SK-N-SH (cell line): Measurements from ENCODE around the gene MYOG. TPM values are rescaled to one million over a fixed set of nuclear protein-coding genes. Genes with fewer than 3 reads are reported as not detected.

Experiments used
- CTCF ChIA-PET: fragments of 300-600, 350-600 bp; formaldehyde crosslinking; extraction: SDS; loops from one replicate; lab custom pipeline; 2021; lab: Yijun Ruan, JAX
- POLR2A ChIA-PET: fragments of 350-600 bp; sonication (Branson Sonifier 250); formaldehyde crosslinking; extraction: SDS; loops from one replicate; lab custom pipeline; 2020; ENCODE audit warnings: antibody characterized with exemption, inconsistent platforms; lab: Yijun Ruan, JAX
- DNase-seq: peaks from one replicate; pipeline ENCODE4 v3.0.0; 2012
- H2AFZ ChIP-seq: fragments of 200-600 bp; sonication (generic); 2 replicates; pipeline ENCODE4 v1.8.1; 2016; ENCODE audit warnings: antibody characterized with exemption, mild to moderate bottlenecking, low read depth
- H3F3A ChIP-seq: fragments of 200-600 bp; sonication (generic); replicated peaks from 2 replicates; pipeline ENCODE3; 2016; ENCODE audit warnings: antibody characterized with exemption, mild to moderate bottlenecking; ENCODE audit not compliant: insufficient read depth
- H3K27ac ChIP-seq, 2 experiments: fragments of 200-500 bp in 1 of 2; fragments of 200-600 bp in 1 of 2; sonication (Bioruptor generic) in 1 of 2; sonication (generic), shearing (Covaris generic) in 1 of 2; 2 replicates each; pipeline versions ENCODE4 v1.5.1 to v1.6.1; 2014 to 2016; ENCODE audit warnings: low read depth in 2 of 2, inconsistent platforms in 1 of 2, low read length in 1 of 2, mild to moderate bottlenecking in 1 of 2, mixed read lengths in 1 of 2
- H3K27me3 ChIP-seq: fragments of 200-600 bp; sonication (generic), shearing (Covaris generic); 2 replicates; pipeline ENCODE4 v1.6.1; 2016; ENCODE audit warnings: mixed run types; ENCODE audit not compliant: insufficient read depth
- H3K36me3 ChIP-seq, 2 experiments: fragments of 200-500 bp in 1 of 2; fragments of 200-600 bp in 1 of 2; sonication (Bioruptor generic) in 1 of 2; sonication (generic) in 1 of 2; replicated peaks in 1 of 2; 2 replicates each; pipeline versions ENCODE3 to v1.5.1; 2014 to 2016; ENCODE audit warnings: low read length in 1 of 2, mild to moderate bottlenecking in 1 of 2; ENCODE audit not compliant: insufficient read depth in 2 of 2, control insufficient read depth in 1 of 2
- H3K4me1 ChIP-seq, 2 experiments: fragments of 200-500 bp in 1 of 2; fragments of 200-600 bp in 1 of 2; sonication (Bioruptor generic) in 1 of 2; sonication (generic), shearing (Covaris generic) in 1 of 2; 2 replicates each; pipeline versions ENCODE4 v1.5.1 to v1.6.1; 2014 to 2016; ENCODE audit warnings: low read depth in 1 of 2, low read length in 1 of 2, mixed run types in 1 of 2; ENCODE audit not compliant: insufficient read depth in 2 of 2, control insufficient read depth in 1 of 2
- H3K4me2 ChIP-seq: fragments of 200-600 bp; sonication (generic), shearing (Covaris generic); 2 replicates; pipeline ENCODE4 v1.6.1; 2017; ENCODE audit warnings: mixed run types
- H3K4me3 ChIP-seq, 2 experiments: fragments of 200-500 bp in 1 of 2; fragments of 200-600 bp in 1 of 2; sonication (Bioruptor generic) in 1 of 2; sonication (generic), shearing (Covaris generic) in 1 of 2; 2 replicates each; pipeline versions ENCODE4 v1.5.1 to v1.8.1; 2014 to 2016; ENCODE audit warnings: low read depth in 2 of 2, inconsistent platforms in 1 of 2, low read length in 1 of 2, mild to moderate bottlenecking in 1 of 2, mixed read lengths in 1 of 2, moderate library complexity in 1 of 2
- H3K79me2 ChIP-seq: fragments of 200-600 bp; sonication (generic); 2 replicates; pipeline ENCODE4 v1.8.1; 2017; ENCODE audit warnings: mild to moderate bottlenecking; ENCODE audit not compliant: insufficient read depth
- H3K9ac ChIP-seq: fragments of 200-600 bp; sonication (generic); 2 replicates; pipeline ENCODE4 v1.6.1; 2017; ENCODE audit warnings: mixed run types
- H3K9me2 ChIP-seq: fragments of 200-600 bp; sonication (generic); 2 replicates; pipeline ENCODE4 v1.6.1; 2017; ENCODE audit warnings: mixed run types
- H3K9me3 ChIP-seq: fragments of 200-600 bp; sonication (generic); 2 replicates; pipeline ENCODE4 v1.6.1; 2017; ENCODE audit warnings: mixed run types, mild to moderate bottlenecking, moderate library complexity
- H4K20me1 ChIP-seq: fragments of 200-600 bp; sonication (generic); 2 replicates; pipeline ENCODE4 v1.6.1; 2017; ENCODE audit warnings: mild to moderate bottlenecking, mixed run types; ENCODE audit not compliant: insufficient read depth
- CHD2 ChIP-seq: fragments of 150-350 bp; IDR thresholded peaks from 2 replicates; pipeline ENCODE4 v1.6.1; 2018; ENCODE audit warnings: low read length; ENCODE audit not compliant: partially characterized antibody
- CTCF ChIP-seq: fragments of 200-600 bp; sonication (generic); IDR thresholded peaks from 2 replicates; pipeline ENCODE4 v1.6.1; 2017; ENCODE audit warnings: antibody characterized with exemption, mild to moderate bottlenecking, moderate library complexity
- NFIC ChIP-seq: IDR thresholded peaks from 2 replicates; pipeline ENCODE4 v1.4.0; 2012; ENCODE audit warnings: borderline replicate concordance
- REST ChIP-seq: IDR thresholded peaks from 2 replicates; pipeline ENCODE4 v1.6.1; 2012; ENCODE audit warnings: mild to moderate bottlenecking, low read depth, low read length, moderate library complexity
- SIN3A ChIP-seq: IDR thresholded peaks from 2 replicates; pipeline ENCODE4 v1.6.1; 2012; ENCODE audit warnings: low read depth, mild to moderate bottlenecking, low read length, moderate library complexity, borderline replicate concordance
- WGBS: methylation state at CpG from one replicate; pipeline ENCODE4 v1.1.6; 2017; ENCODE audit warnings: low lambda C conversion rate; 5-methylcytosine and 5-hydroxymethylcytosine counted together
- polyA plus RNA-seq, 3 experiments: library from polyadenylated mRNA; depleted of rRNA; stranded (reverse); fragments of >200 nt; gene quantifications; 2 replicates each; pipeline ENCODE4 v1.2.3, GENCODE V29; 2012

The MYOG gene
- polyA plus RNA-seq, 1 of the 3 experiments (the other 2 are of a cell fraction): not detected

GRCh38 chr1:203124546-203125317 is 38.9 kb upstream of the MYOG start:
- Histone ChIP-seq H3K79me2 (no peaks in the 10 kb centered on the region), H3K9ac (no peak overlapping the region), H2AFZ (no peak overlapping the region), H3K9me3 (no peaks in the 10 kb centered on the region), H3K4me3 (no peak overlapping the region), H4K20me1 (no peaks in the 10 kb centered on the region), H3F3A (peaks cover 5% of the 10 kb centered on the region), H3K4me2 (no peak overlapping the region), H3K4me1 (peaks cover 18 to 45% of the 10 kb centered on the region in 2 experiments), H3K27ac (no peak overlapping the region), H3K9me2 (no peaks in the 10 kb centered on the region), H3K36me3 (no peaks in the 10 kb centered on the region), H3K27me3 (no peaks in the 10 kb centered on the region; the same call in 1 of the 2 replicates)
- TF ChIP-seq REST (no peak), NFIC (peak; percentile 74), CTCF (no peak)
- WGBS: 43% methylated on average over 5 of the region's 5 CpGs
- ChIA-PET CTCF (interaction anchor here (0.9 to 26.1 kb wide), 13 partner anchors 8 to 144 kb away, joined by 3 to 602 read pairs (median 6); no protein-coding TSS in a partner anchor), POLR2A (no interaction called here)
- DNase-seq: no peak

GRCh38 chr1:203124011-203124410 is 38.2 kb upstream of the MYOG start:
- Histone ChIP-seq H3K9me2 (no peaks in the 10 kb centered on the region), H3K36me3 (no peaks in the 10 kb centered on the region), H4K20me1 (no peaks in the 10 kb centered on the region), H3K9me3 (no peaks in the 10 kb centered on the region), H3K4me1 (peaks cover 16 to 38% of the 10 kb centered on the region in 2 experiments), H3K27me3 (no peaks in the 10 kb centered on the region; the same call in 1 of the 2 replicates), H3K4me3 (no peak overlapping the region), H3K9ac (no peak overlapping the region), H3K27ac (no peak overlapping the region), H3F3A (peaks cover 5% of the 10 kb centered on the region), H3K4me2 (no peak overlapping the region), H3K79me2 (no peaks in the 10 kb centered on the region), H2AFZ (no peak overlapping the region)
- DNase-seq: no peak
- POLR2A ChIA-PET: no interaction called here
- WGBS: 70% methylated on average over 5 of the region's 5 CpGs
- TF ChIP-seq SIN3A (no peak), CTCF (no peak), NFIC (no peak), CHD2 (no peak)
- CTCF ChIA-PET: interaction anchor here (1.0 to 26.1 kb wide), 9 partner anchors 13 to 145 kb away, joined by 3 to 602 read pairs (median 5); partner anchors contain the start of gene PPFIA4
